ENCODE data around the gene COLGALT1.

Gene COLGALT1

DNA sequence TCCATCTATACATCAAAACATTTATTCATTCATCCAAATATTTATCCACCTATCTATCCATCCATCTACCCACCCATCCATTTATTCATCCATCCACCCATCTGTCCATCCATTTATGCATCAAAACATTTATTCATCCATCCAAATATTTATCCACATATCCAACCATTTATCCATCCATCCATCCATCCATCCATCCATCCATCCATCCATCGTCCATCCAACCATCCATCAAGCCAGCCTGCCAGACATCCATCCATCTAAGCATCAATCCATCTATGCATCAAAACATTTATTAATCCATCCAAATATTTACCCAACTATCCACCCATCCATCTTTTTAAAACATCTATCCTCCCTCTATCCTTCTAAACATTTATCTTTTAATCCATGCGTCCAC is 70.5 kb downstream of the COLGALT1 start:
- DNase-seq = no peak

DNA sequence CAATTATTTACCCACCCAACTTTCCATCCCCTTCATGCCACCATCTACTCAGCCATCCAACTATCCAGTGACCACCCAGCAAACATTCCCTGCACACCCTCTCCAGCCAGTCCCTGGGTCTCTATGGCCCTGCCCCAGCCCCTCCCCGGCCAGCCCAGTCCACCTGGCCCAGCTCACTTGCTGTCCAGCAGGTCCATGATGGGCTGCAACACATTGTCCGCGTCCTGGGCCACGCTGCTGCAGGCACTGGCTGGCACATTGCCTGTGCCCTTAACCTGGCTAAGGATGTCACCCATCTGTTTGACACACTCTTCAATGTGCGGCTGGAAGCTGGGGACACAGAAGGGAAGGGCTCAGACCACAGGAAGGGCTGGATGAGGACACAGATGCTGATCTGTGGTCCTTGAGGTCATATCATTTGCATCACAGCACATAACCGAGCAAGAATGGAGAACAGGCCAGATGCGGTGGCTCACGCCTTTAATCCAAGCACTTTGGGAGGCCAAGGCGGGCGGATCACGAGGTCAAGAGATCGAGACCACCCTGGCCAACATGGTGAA is 71.1 kb downstream of the COLGALT1 start:
- no peak for DNase-seq

DNA sequence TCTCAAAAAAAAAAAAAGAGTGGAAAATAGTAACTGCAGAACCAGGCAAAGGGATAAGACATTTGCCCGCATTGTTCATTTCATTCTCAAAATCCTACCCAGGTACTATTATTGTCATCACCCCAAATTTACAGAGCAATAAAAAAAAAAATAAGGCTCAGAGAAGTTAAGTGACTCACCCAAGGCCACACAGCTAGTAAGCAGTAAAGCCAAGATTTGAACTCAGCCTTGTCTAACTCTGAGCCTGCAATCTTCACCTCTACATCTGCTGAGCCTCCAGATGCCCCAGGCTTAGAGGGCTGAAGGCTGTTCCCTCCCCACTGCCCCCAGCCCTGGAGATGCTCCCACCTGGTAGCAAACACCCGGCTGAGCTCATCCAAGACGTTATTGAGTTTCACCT is 71.7 kb downstream of the COLGALT1 start:
- no peak for DNase-seq

DNA sequence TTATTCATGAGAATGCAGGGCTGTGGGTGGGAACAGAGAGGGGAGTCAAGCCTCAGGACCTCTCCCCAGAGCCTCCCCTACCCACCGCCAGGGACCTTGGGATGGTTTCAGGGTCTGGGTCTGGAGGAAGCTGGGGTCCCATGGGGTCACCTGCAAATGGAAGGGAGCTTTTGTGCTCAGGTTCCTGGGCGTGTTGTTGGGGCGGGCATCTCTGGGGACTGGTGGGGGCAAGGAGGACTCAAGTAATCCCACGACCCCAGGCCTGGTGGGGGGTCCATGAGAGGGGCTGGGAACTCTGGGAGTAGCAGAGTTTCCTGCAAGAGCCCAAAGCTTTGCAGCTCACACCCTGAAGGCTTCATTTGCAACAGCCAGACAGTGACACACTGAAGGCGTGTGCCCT is 72.5 kb downstream of the COLGALT1 start:
- DNase-seq = no peak

DNA sequence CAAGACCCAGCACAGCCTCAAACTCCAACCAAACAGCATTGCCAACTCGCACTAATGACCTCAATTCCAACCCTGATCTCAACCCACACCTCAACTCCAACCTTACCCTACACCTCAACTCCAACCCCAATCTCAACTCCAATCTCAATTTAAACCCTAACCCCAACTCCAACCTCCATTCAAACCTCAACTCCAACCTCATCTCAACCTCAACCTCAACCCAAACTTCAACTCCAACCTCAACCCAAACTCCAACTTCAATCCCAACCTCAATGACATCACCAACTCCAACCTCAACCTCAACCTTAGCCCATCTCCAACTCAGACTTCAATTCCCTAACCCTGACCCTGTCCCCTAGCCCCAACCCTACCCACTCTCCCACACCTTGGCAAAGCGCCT is 74.3 kb downstream of the COLGALT1 start:
- DNase-seq = no peak

DNA sequence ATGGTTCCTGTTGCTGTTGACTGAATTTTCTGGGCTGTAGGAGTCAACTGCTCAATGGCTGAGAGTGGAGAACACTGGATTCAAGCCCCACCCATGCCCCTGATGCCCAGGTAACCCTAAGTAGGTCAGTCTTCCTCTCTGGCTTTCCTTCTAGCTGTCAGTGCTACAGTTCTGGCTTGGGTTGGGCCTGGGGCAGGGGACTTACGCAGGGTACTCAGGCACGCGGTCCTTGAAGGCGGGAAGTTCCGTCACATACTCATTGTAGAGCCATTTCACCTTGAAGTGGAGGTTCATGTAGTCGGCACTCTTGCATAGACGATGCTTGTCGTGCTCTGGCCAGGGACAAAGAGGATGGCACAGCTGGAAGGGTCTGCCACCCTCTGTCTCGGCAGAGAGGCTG is 77.1 kb downstream of the COLGALT1 start:
- DNase-seq = no peak
